Measurements from ENCODE around the gene TNPO1.
"Not testable (repeated sequence)": the region's sequence is repeated elsewhere in the genome, so short reads cannot be mapped to it uniquely, and the experiment has no call there.

Gene TNPO1

GRCh38 chr5:72816284-72817075 is at the start of gene TNPO1:
Gene TNPO1 (plus strand): TSS chr5:72816661. CDS start chr5:72816738, 77 bp downstream.
- in situ Hi-C loops (cut with HindIII; ENCODE audit: low sequenced_read_pairs), result no loop called here

- in situ Hi-C loops (cut with HindIII; ENCODE audit: low sequenced_read_pairs), result no loop called here
Measured at GRCh38 chr5:72767289-72768010, 49.0 kb upstream of the TNPO1 start.

- in situ Hi-C loops (cut with HindIII; ENCODE audit: low sequenced_read_pairs), result no loop called here
Measured at GRCh38 chr5:72770266-72770665, 46.2 kb upstream of the TNPO1 start.

GRCh38 chr5:72776684-72777083 is 39.8 kb upstream of the TNPO1 start:
- in situ Hi-C loops (cut with HindIII; ENCODE audit: low sequenced_read_pairs), result loop anchor here (5.0 kb wide), 1 partner anchor 34 kb away; no protein-coding TSS in a partner anchor

- in situ Hi-C loops (cut with HindIII; ENCODE audit: low sequenced_read_pairs), result loop anchor here (5.0 kb wide), 1 partner anchor 37 kb away; no protein-coding TSS in a partner anchor
Measured at GRCh38 chr5:72779520-72779919, 36.9 kb upstream of the TNPO1 start.

- in situ Hi-C loops (cut with HindIII; ENCODE audit: low sequenced_read_pairs), result no loop called here
Measured at GRCh38 chr5:72783354-72783753, 33.1 kb upstream of the TNPO1 start.

GRCh38 chr5:72784129-72784528 is 32.3 kb upstream of the TNPO1 start:
- in situ Hi-C loops (cut with HindIII; ENCODE audit: low sequenced_read_pairs), result no loop called here

GRCh38 chr5:72785801-72786200 is 30.7 kb upstream of the TNPO1 start:
- in situ Hi-C loops (cut with HindIII; ENCODE audit: low sequenced_read_pairs), result no loop called here

- in situ Hi-C loops (cut with HindIII; ENCODE audit: low sequenced_read_pairs), result no loop called here
Measured at GRCh38 chr5:72786676-72787075, 29.8 kb upstream of the TNPO1 start.

- in situ Hi-C loops (cut with HindIII; ENCODE audit: low sequenced_read_pairs), result no loop called here
Measured at GRCh38 chr5:72788866-72789505, 27.5 kb upstream of the TNPO1 start.

GRCh38 chr5:72790186-72790585 is 26.3 kb upstream of the TNPO1 start:
- in situ Hi-C loops (cut with HindIII; ENCODE audit: low sequenced_read_pairs), result no loop called here

GRCh38 chr5:72792662-72793061 is 23.8 kb upstream of the TNPO1 start:
- in situ Hi-C loops (cut with HindIII; ENCODE audit: low sequenced_read_pairs), result not testable (repeated sequence)

GRCh38 chr5:72796001-72796400 is 20.5 kb upstream of the TNPO1 start:
- in situ Hi-C loops (cut with HindIII; ENCODE audit: low sequenced_read_pairs), result no loop called here

- in situ Hi-C loops (cut with HindIII; ENCODE audit: low sequenced_read_pairs), result no loop called here
Measured at GRCh38 chr5:72799721-72800120, 16.7 kb upstream of the TNPO1 start.

GRCh38 chr5:72808637-72809036 is 7.8 kb upstream of the TNPO1 start:
- in situ Hi-C loops (cut with HindIII; ENCODE audit: low sequenced_read_pairs), result not testable (repeated sequence)

- in situ Hi-C loops (cut with HindIII; ENCODE audit: low sequenced_read_pairs), result no loop called here
Measured at GRCh38 chr5:72811849-72812248, 4.6 kb upstream of the TNPO1 start.

GRCh38 chr5:72812488-72812887 is 4.0 kb upstream of the TNPO1 start:
- in situ Hi-C loops (cut with HindIII; ENCODE audit: low sequenced_read_pairs), result no loop called here

GRCh38 chr5:72814104-72814503 is 2.4 kb upstream of the TNPO1 start:
- in situ Hi-C loops (cut with HindIII; ENCODE audit: low sequenced_read_pairs), result no loop called here

- in situ Hi-C loops (cut with HindIII; ENCODE audit: low sequenced_read_pairs), result no loop called here
Measured at GRCh38 chr5:72814864-72815263, 1.6 kb upstream of the TNPO1 start.

- in situ Hi-C loops (cut with HindIII; ENCODE audit: low sequenced_read_pairs), result no loop called here
Measured at GRCh38 chr5:72815580-72816283, 729 bp upstream of the TNPO1 start.

- in situ Hi-C loops (cut with HindIII; ENCODE audit: low sequenced_read_pairs), result no loop called here
Measured at GRCh38 chr5:72817076-72817481, 618 bp downstream of the TNPO1 start.
